ENCODE measurements around the gene TAS1R3. TPM values are rescaled to one million over a fixed set of nuclear protein-coding genes. Genes with fewer than 3 reads are reported as not detected.

The TAS1R3 gene
- total RNA-seq: under 0.01 and 0.25 TPM in 2 replicates

DNA sequence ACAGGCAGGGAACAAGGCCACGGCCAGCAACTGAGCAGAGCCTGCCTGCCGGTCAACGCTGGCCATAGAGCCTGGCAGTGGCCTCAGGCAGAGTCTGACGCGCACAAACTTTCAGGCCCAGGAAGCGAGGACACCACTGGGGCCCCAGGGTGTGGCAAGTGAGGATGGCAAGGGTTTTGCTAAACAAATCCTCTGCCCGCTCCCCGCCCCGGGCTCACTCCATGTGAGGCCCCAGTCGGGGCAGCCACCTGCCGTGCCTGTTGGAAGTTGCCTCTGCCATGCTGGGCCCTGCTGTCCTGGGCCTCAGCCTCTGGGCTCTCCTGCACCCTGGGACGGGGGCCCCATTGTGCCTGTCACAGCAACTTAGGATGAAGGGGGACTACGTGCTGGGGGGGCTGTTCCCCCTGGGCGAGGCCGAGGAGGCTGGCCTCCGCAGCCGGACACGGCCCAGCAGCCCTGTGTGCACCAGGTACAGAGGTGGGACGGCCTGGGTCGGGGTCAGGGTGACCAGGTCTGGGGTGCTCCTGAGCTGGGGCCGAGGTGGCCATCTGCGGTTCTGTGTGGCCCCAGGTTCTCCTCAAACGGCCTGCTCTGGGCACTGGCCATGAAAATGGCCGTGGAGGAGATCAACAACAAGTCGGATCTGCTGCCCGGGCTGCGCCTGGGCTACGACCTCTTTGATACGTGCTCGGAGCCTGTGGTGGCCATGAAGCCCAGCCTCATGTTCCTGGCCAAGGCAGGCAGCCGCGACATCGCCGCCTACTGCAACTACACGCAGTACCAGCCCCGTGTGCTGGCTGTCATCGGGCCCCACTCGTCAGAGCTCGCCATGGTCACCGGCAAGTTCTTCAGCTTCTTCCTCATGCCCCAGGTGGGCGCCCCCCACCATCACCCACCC lies at the start of gene TAS1R3:
Gene TAS1R3 (plus strand): TSS at position 213 of the 898 bp plus-strand sequence. CDS start 66 bp downstream, at position 279.
- no peak for DNase-seq (ENCODE audit: low read depth in 2 of 2)

GRCh38 chr1:1281533-1282321 lies 49.4 kb upstream of the TAS1R3 start:
- peak; percentile 30 to 67 for DNase-seq (ENCODE audit: low read depth in 2 of 2)

GRCh38 chr1:1282998-1283397 lies 48.1 kb upstream of the TAS1R3 start:
- DNase-seq (ENCODE audit: low read depth in 2 of 2): peak in 1 of 2 donors; percentile 24

GRCh38 chr1:1283821-1284220 lies 47.3 kb upstream of the TAS1R3 start:
- no peak for DNase-seq (ENCODE audit: low read depth in 2 of 2)

DNA sequence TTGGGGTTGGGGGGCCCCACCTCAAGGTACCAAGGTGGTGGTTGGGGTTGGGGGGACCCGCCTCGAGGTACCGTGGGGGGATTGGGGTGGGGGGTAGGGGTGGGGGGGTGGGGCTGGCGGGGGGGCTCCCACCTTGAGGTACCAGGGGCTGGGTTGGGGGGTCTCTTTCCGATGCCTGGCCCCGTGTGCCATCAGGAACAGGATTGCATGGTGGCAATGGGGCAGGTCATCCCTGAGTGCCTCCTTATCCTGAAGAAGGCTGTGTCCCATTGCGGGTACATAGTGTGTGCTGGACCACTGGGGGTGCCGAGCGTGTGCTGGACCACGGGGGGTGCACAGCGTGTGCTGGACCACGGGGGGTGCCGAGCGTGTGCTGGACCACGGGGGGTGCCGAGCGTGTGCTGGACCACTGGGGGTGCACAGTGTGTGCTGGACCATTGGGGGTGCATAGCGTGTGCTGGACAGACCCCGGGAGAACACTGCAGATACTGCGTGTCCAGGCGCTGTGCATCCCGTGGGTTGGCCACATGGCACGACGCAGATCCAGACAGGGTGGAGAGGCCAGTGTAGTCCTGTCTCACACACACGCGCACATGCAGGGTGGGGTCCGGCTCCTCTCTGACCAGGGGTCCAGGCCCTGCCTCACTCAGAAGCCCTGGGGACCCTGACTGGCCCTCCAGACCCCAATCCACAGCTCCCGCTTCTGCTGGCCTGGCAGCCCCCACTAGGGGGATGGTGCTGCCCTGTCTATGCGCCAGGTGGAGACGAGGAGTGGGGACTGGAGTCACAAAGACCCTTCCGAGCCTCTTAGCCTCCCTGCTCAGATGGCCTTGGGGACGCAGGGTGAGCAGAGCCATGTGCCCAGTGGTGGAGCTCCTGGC lies 46.6 kb upstream of the TAS1R3 start:
- DNase-seq (ENCODE audit: low read depth in 2 of 2): no peak

DNA sequence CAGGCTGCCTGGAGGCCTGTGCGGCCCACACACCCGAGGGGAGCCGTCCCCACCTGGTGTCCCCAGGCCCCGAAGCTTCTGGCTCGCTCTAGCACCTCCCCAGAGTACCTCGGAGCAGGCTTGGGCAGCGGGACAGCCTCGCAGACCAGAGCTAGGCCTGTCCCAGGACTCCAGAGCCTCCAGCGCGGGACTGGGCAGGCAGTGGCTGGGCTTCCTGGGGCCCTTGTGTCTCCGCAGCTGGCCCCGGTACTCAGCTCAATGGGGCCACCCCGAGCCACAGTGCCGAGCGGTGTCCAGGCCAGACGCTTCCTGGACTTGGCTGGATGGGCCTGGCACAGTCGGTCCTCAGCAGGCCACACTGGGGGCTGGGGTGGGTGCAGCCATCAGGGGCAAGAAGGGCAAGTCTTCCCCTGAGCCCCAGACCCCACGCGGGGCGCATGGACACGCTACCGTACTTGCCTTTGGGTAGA lies 45.9 kb upstream of the TAS1R3 start:
- DNase-seq (ENCODE audit: low read depth in 2 of 2): no peak

- DNase-seq (ENCODE audit: low read depth in 2 of 2): no peak
Measured at GRCh38 chr1:1285611-1286311, 45.3 kb upstream of the TAS1R3 start.

- DNase-seq (ENCODE audit: low read depth in 2 of 2): no peak
Measured at GRCh38 chr1:1286313-1287261, 44.5 kb upstream of the TAS1R3 start.

- no peak for DNase-seq (ENCODE audit: low read depth in 2 of 2)
Measured at GRCh38 chr1:1287288-1288110, 43.6 kb upstream of the TAS1R3 start.

- DNase-seq (ENCODE audit: low read depth in 2 of 2): peak in 1 of 2 donors; percentile 60
Measured at GRCh38 chr1:1290238-1290731, 40.8 kb upstream of the TAS1R3 start.

GRCh38 chr1:1291023-1291528 lies 40.0 kb upstream of the TAS1R3 start:
- no peak for DNase-seq (ENCODE audit: low read depth in 2 of 2)

DNA sequence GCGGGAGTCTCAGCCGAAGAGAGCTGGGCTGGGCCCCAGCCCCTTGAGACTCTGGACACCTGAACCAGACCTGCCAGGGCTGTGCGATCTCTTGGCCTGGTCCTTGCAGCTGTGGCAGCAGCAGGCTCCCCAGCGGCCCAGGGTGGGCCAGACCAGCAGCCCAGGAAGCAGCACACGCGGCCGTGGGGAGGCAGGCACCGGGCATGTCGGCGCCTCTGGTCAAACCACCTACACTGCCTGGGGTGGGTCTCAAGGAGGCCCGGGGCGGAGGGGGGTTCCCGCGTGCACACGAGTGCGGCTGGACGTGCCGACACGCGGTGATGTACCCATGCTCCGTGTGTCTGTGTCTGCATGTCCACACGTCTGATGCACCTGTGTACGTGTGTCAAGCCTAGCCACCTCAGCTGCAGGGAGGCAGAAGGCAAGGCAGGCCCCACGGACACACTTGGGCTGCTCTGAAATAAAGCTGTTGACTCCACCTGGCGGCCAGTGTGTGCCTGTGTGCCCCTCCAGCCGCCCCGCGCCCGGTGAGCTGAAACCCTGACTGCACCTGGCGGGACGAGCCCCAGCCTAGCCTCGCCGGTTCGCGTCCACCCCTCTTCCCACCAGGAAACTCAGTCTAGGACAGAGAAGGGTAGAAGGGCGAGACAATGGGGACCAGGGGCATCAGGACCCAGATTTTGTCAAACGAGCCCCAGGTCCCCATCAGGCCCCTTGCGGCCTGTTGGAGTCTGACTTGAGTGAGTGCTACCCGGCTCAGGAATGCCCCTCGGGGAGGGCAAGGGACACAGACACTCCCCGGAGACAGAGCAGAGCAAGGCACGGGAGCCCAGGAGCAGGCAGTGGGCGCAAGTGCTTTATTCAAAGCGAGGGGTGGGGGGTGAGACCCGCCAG lies 39.3 kb upstream of the TAS1R3 start:
- peak in 1 of 2 donors; percentile 70 for DNase-seq (ENCODE audit: low read depth in 2 of 2)

DNA sequence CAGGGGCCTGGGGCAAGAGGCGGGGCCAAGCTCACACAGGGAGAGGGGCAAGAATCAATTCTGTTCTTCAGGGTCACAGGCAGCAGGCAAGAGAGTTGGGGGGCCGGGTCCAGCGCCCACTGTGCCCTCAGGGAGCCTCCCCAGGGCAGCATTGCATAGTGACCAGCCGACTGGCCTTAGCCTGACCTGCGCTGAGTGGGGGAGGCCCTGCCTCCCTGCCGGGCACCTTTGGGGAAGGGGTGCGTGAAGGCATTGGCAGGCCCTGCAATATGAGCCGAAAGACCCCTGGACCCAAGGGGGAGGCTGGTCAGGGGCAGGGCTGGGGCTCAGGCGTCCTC lies 38.7 kb upstream of the TAS1R3 start:
- DNase-seq (ENCODE audit: low read depth in 2 of 2): no peak

- DNase-seq (ENCODE audit: low read depth in 2 of 2): no peak
Measured at GRCh38 chr1:1292851-1293250, 38.2 kb upstream of the TAS1R3 start.

DNA sequence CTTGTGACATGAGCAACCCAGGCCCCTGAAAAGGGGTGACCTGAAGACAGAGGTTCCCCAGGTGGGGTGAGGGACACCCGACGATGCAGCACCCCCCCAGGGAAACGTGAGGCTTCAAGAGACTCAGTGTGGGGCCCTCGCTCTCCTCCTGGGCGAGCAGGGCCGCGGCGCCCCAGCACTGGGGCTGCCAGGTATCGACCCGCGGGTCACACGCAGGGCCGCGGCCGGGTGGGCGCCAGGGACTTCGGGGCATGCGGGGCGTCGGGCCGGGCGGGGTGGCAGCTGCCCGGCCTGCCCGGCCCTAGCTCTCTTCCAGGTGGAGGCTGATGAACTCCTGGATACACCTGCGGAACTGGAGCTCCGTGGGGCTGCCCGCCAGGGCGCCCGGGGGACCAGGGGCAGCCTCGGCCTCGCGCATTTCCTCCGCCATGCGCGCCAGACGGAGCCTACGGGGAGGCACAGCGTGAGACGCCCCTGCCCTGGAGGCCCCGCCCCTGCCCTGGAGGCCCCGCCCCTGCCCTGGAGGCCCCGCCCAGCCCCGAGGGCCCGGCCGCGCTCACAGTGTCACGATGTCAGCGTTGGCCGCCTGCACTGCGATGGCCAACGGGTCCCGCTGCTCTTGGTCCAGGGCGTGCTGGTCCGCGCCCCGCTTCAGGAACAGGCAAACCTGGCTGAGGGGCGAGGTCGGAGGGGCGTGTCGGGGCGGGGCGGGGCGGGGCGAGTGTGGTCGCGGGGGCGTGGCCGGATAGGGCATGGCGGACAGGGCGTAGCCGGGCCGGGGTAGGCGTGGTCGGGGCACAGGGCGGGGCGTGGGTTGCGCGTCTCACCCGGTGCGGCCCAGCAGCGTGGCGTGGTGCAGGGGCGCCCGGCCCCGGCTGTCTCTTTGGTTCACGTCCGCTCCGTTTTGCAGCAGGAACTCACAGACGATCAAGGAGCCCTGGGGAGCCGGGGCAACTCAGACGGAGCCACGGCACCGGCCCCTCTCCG lies 37.5 kb upstream of the TAS1R3 start:
- peak in 1 of 2 donors; percentile 25 for DNase-seq (ENCODE audit: low read depth in 2 of 2)

DNA sequence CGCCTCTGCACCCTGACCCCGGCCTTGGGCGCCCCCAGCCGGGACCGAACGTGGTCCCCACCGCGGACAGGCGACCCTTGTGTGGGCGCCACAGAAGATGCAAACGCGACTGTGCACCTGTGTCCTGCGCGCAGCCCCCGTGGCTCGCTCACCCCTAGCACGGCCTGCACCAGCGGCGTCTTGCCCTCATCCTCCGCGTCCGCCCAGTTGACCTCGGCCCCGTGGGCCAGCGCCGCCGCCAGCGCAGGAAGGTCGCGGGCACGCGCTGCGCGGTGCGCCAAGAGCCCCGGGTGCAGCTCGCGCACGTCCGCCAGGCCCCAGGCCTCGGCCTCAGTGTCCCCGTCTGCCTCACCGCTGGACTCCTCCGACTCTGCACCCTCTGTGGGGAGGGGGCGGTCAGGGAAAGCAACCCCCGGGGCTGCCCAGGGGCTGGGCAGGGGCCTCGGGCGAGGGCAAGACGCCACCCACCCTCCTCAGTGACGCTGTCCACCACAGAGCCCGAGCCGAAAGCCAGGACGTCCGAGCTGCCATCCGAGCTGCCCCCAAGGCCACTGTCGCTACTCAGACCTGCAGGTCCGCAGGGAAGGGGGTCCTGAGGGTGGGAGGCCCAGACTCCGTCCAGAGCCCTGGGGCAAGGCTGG lies 36.7 kb upstream of the TAS1R3 start:
- DNase-seq (ENCODE audit: low read depth in 2 of 2): no peak

All from dermis microvascular lymphatic vessel endothelial cell (primary cell).